PC-9 (cell line): Measurements from ENCODE around the gene FIG4. TPM values are rescaled to one million over a fixed set of nuclear protein-coding genes. Genes with fewer than 3 reads are reported as not detected.
A peak's percentile ranks its signal among the peaks of the same experiment; 100 is the strongest.

ENCODE experiments used
- BruUV-seq: library from RNA; stranded (reverse); fragments of 400-500 nt; replicated peaks from 2 replicates; lab custom pipeline; 2021; lab: Mats Ljungman, UMichigan
- CTCF ChIA-PET: fragments of 300-600 bp; sonication (Branson Sonifier 250); formaldehyde crosslinking; loops from one replicate; lab custom pipeline; 2022; ENCODE audit warnings: antibody characterized with exemption; lab: Charles Lee
- POLR2A ChIA-PET: fragments of 300-600 bp; sonication (Branson Sonifier 250); formaldehyde crosslinking; loops from one replicate; lab custom pipeline; 2022; ENCODE audit warnings: antibody characterized with exemption; ENCODE audit not compliant: unreplicated experiment; lab: Charles Lee
- DNase-seq, 2 experiments: peaks; one replicate each; pipeline versions ENCODE4 v3.0.0 to v3.0.0-alpha.2; 2015 to 2022; ENCODE audit warnings: mixed read lengths in 1 of 2
- H2AFZ ChIP-seq: fragments of 200-600 bp; sonication (generic); 2 replicates; pipeline ENCODE4 v1.8.1; 2017; ENCODE audit warnings: antibody characterized with exemption
- H3F3A ChIP-seq: fragments of 200-600 bp; sonication (generic); 2 replicates; pipeline ENCODE4 v1.8.1; 2017; ENCODE audit warnings: antibody characterized with exemption, mild to moderate bottlenecking, low read depth; ENCODE audit not compliant: insufficient read depth
- H3K27ac ChIP-seq: fragments of 200-600 bp; sonication (generic); 2 replicates; pipeline ENCODE4 v1.6.1; 2016; ENCODE audit warnings: mixed run types
- H3K27me3 ChIP-seq: fragments of 200-600 bp; sonication (generic); 2 replicates; pipeline ENCODE4 v1.6.1; 2016; ENCODE audit warnings: low read depth, mixed run types; ENCODE audit not compliant: insufficient read depth
- H3K36me3 ChIP-seq: fragments of 200-600 bp; sonication (generic); 2 replicates; pipeline ENCODE4 v1.6.1; 2016; ENCODE audit warnings: low read depth, mixed run types
- H3K4me1 ChIP-seq: fragments of 200-600 bp; sonication (generic); replicated peaks from 2 replicates; pipeline ENCODE4 v1.6.1; 2016; ENCODE audit warnings: mixed run types; ENCODE audit not compliant: insufficient read depth
- H3K4me2 ChIP-seq: fragments of 200-600 bp; sonication (generic); 2 replicates; pipeline ENCODE4 v1.6.1; 2017; ENCODE audit warnings: mixed run types
- H3K4me3 ChIP-seq: fragments of 200-600 bp; sonication (generic); 2 replicates; pipeline ENCODE4 v1.6.1; 2016; ENCODE audit warnings: mixed run types
- H3K79me2 ChIP-seq: fragments of 200-600 bp; sonication (generic); 2 replicates; pipeline ENCODE4 v1.6.1; 2017; ENCODE audit warnings: low read depth, mixed run types
- H3K9me2 ChIP-seq: fragments of 200-600 bp; sonication (generic); 2 replicates; pipeline ENCODE4 v1.8.1; 2017; ENCODE audit warnings: mild to moderate bottlenecking; ENCODE audit not compliant: insufficient read depth
- H3K9me3 ChIP-seq: fragments of 200-600 bp; sonication (generic); 2 replicates; pipeline ENCODE4 v1.8.1; 2016; ENCODE audit warnings: low read depth; ENCODE audit not compliant: insufficient read depth
- H4K20me1 ChIP-seq: fragments of 200-600 bp; sonication (generic); 2 replicates; pipeline ENCODE4 v1.8.1; 2017; ENCODE audit not compliant: insufficient read depth
- EZH2 ChIP-seq: fragments of 200-600 bp; sonication (generic); IDR thresholded peaks from 2 replicates; pipeline ENCODE4 v1.8.0; 2017; ENCODE audit warnings: antibody characterized with exemption, low read depth
- intact Hi-C: fragments of 100-400 bp; cut with micrococcal nuclease; formaldehyde crosslinking; loops from one replicate; pipeline ENCODE4 v1.10.0; 2022; ENCODE audit not compliant: unreplicated experiment
- total RNA-seq: library from RNA; stranded (reverse); gene quantifications from 2 replicates; pipeline ENCODE4 v1.2.3, GENCODE V29; 2021
- TF ChIP-seq, protein P1 (sequence below): fragments of 200-600 bp; sonication (generic); conservative IDR thresholded peaks from 2 replicates; pipeline ENCODE4 v1.6.1; 2017; ENCODE audit warnings: mixed run types, antibody characterized with exemption, mild to moderate bottlenecking, moderate library complexity

The FIG4 gene
- total RNA-seq, 1 experiment from 2014 or later, result 16.5 TPM

DNA sequence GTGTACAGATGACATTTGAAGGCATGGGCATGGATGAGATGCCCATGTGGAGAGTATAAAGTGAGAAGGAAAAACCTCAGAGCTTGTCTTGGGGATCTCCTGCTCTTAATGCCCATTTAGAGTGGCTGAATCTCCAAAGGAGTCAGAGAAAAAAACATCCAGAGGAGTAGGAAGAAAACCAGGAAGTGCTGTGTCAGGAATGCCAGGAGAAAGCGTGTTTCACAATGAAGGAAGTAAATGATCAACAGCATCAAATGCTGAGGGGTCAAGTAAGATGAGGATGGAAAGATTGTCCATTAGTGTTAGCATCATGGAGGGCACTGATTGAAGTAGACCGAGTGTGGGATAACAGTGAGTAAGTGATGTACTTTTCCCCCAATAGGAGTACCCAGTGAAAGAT lies 56.1 kb downstream of the FIG4 start:
- Histone ChIP-seq H3K9me3 (peaks cover 6% of the 10 kb centered on the region; the same call in 1 of the 2 replicates), H4K20me1 (no peaks in the 10 kb centered on the region), H3K4me1 (peaks cover 11% of the 10 kb centered on the region), H3K79me2 (no peaks in the 10 kb centered on the region), H2AFZ (no peak overlapping the region), H3K27ac (no peak overlapping the region), H3K27me3 (no peaks in the 10 kb centered on the region), H3F3A (0 out of 2 replicates have a peak, but pooled peaks cover 5% of the 10 kb centered on the region), H3K4me2 (no peak overlapping the region), H3K36me3 (no peaks in the 10 kb centered on the region), H3K4me3 (no peak overlapping the region), H3K9me2 (no peaks in the 10 kb centered on the region)
- no TSS peak for BruUV-seq
- no peak for DNase-seq
- TF ChIP-seq EZH2, result no peak
- TF ChIP-seq, protein P1, sequence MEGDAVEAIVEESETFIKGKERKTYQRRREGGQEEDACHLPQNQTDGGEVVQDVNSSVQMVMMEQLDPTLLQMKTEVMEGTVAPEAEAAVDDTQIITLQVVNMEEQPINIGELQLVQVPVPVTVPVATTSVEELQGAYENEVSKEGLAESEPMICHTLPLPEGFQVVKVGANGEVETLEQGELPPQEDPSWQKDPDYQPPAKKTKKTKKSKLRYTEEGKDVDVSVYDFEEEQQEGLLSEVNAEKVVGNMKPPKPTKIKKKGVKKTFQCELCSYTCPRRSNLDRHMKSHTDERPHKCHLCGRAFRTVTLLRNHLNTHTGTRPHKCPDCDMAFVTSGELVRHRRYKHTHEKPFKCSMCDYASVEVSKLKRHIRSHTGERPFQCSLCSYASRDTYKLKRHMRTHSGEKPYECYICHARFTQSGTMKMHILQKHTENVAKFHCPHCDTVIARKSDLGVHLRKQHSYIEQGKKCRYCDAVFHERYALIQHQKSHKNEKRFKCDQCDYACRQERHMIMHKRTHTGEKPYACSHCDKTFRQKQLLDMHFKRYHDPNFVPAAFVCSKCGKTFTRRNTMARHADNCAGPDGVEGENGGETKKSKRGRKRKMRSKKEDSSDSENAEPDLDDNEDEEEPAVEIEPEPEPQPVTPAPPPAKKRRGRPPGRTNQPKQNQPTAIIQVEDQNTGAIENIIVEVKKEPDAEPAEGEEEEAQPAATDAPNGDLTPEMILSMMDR, result no peak
- ChIA-PET POLR2A (no interaction called here), CTCF (no interaction called here)
- intact Hi-C loops, result no loop called here

DNA sequence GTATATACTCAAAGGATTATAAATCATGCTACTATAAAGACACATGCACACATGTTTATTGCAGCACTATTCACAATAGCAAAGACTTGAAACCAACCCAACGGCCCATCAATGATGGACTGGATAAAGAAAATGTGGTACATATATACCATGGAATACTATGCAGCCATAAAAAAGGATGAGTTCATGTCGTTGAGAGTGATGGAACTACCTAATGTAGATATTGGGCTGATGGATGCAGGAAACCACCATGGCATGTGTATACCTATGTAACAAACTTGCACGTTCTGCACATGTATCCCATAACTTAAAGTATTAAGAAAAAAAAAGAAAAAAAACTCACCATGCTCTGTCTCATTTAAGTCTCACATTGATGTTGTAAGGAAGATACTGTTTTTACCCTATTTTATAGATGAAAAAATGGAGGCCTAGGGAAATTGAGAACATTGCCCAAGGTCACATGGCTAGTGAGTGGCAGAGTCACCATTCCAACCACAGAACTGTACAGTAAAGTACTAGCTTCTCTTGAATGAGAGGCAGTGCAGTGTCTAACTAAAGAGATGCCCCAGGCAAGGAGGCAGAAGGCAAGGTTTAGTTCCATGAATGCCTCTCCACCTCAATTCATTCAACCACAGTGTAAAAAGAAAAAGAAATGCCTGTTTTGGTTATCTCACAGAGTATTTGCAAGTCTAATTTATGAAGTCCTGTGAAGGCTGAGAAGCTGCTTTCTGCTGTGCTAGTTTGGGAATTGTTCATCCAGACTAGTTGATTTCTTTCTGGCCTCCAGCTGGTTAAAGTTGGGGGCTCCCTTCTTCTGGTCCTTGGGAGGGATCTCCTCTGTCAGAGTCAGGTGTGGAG lies 68.2 kb downstream of the FIG4 start:
- Histone ChIP-seq H3K4me2 (peak overlapping the region; percentile 62), H2AFZ (no peak overlapping the region; the same call in 1 of the 2 replicates), H3K79me2 (no peaks in the 10 kb centered on the region), H3K27ac (peak overlapping the region; percentile 63), H3K4me1 (peaks cover 19% of the 10 kb centered on the region), H3K36me3 (no peaks in the 10 kb centered on the region), H3K9me2 (no peaks in the 10 kb centered on the region), H3K27me3 (no peaks in the 10 kb centered on the region), H3K9me3 (peaks cover 6% of the 10 kb centered on the region; the same call in 1 of the 2 replicates), H3F3A (peaks cover 19% of the 10 kb centered on the region; the same call in 1 of the 2 replicates), H3K4me3 (no peak overlapping the region), H4K20me1 (no peaks in the 10 kb centered on the region)
- BruUV-seq, result no TSS peak
- ChIA-PET POLR2A (interaction anchor here (0.5 to 0.7 kb wide), 2 partner anchors 635 to 1116 kb away, joined by 4 to 7 read pairs; no protein-coding TSS in a partner anchor), CTCF (interaction anchor here (1.0 kb wide), 1 partner anchor 281 kb away, joined by 4 read pairs; no protein-coding TSS in a partner anchor)
- DNase-seq, result no peak
- TF ChIP-seq, protein P1, result no peak
- intact Hi-C loops, result no loop called here

DNA sequence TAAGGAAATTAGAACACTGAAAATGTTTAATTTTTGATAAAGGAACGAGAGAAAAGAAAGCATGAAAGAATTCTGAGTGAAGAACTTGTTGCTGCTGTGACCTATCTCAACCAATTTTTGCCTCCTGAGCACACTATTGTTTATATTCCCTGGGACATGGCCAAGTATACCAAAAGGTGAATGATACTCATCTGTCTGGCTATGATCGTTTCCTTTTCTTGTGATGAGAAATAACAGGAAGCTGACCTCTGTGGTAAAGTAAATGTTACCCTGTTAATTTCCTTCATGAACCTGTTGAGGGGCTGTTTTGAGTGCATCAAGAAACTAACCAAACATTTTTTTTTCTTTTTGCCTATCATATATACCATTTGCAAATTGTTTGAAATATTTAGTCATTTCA lies 69.1 kb downstream of the FIG4 start:
- POLR2A ChIA-PET, result interaction anchor here (0.5 to 0.7 kb wide), 2 partner anchors 634 to 1115 kb away, joined by 4 to 7 read pairs; no protein-coding TSS in a partner anchor
- DNase-seq, result peak in 1 of 2 experiments; percentile 75

More for the DNA sequence above, 69.1 kb downstream of the FIG4 start:
- Histone ChIP-seq H3K4me1 (peaks cover 19% of the 10 kb centered on the region), H3K36me3 (no peaks in the 10 kb centered on the region), H3K4me2 (peak overlapping the region; percentile 62), H3K27ac (peak overlapping the region; percentile 63), H3K9me2 (no peaks in the 10 kb centered on the region), H3K9me3 (peaks cover 5% of the 10 kb centered on the region; the same call in 1 of the 2 replicates), H3F3A (peaks cover 19% of the 10 kb centered on the region; the same call in 1 of the 2 replicates), H3K4me3 (no peak overlapping the region), H2AFZ (no peak overlapping the region), H4K20me1 (no peaks in the 10 kb centered on the region), H3K27me3 (no peaks in the 10 kb centered on the region), H3K79me2 (no peaks in the 10 kb centered on the region)
- CTCF ChIA-PET, result interaction anchor here (1.0 kb wide), 1 partner anchor 280 kb away, joined by 4 read pairs; no protein-coding TSS in a partner anchor
- no TSS peak for BruUV-seq
- TF ChIP-seq, protein P1, result no peak
- TF ChIP-seq EZH2, result no peak
- intact Hi-C loops, result no loop called here
